Natural killer cell treated with Interleukin-12 subunit alpha and Interleukin-12 subunit beta and Interleukin-15 and Interleukin-18, amount 100 ng/mL, for 72 hours (primary cell): Measurements from ENCODE around the gene ITLN1. TPM values are rescaled to one million over a fixed set of nuclear protein-coding genes. Genes with fewer than 3 reads are reported as not detected.
A peak's percentile ranks its signal among the peaks of the same experiment; 100 is the strongest.

Experiments
- ATAC-seq, 2 donors: fragments of 150-1000 bp; cut with Tn5 transposase in 1 of 2; sonication (Bioruptor Pico), chemical (Tn5 transposase) in 1 of 2; 2 replicates each; pipeline ENCODE4 v1.10.0; 2021
- DNase-seq: peaks from one replicate; pipeline ENCODE4 v3.0.0; 2022; ENCODE audit warnings: low spot score
- H3K27ac Mint-ChIP-seq, 2 donors: 1 replicate in 1 of 2; 2 replicates in 1 of 2; pipeline ENCODE4 v1.8.0; 2022; ENCODE audit warnings: mixed read lengths in 2 of 2, mild to moderate bottlenecking in 1 of 2, moderate library complexity in 1 of 2
- H3K27me3 Mint-ChIP-seq, 2 donors: 1 replicate in 1 of 2; 2 replicates in 1 of 2; pipeline ENCODE4 v1.8.0; 2022; ENCODE audit warnings: mixed read lengths in 2 of 2
- H3K36me3 Mint-ChIP-seq: one replicate; pipeline ENCODE4 v1.8.0; 2022; ENCODE audit warnings: mixed read lengths
- H3K4me1 Mint-ChIP-seq, 2 donors: 1 replicate in 1 of 2; 2 replicates in 1 of 2; pipeline ENCODE4 v1.8.0; 2022; ENCODE audit warnings: low read depth in 2 of 2, mixed read lengths in 2 of 2, mild to moderate bottlenecking in 1 of 2
- H3K4me3 Mint-ChIP-seq: one replicate; pipeline ENCODE4 v1.8.0; 2022; ENCODE audit warnings: mixed read lengths
- H3K9me3 Mint-ChIP-seq: 2 replicates; pipeline ENCODE4 v1.8.0; 2022; ENCODE audit warnings: mixed read lengths
- total RNA-seq, 2 donors: library from RNA; stranded (reverse); gene quantifications; one replicate each; pipeline ENCODE4 v1.2.3, GENCODE V29; 2022

ITLN1 gene
- total RNA-seq, 2 donors from 2014 or later = not detected

DNA sequence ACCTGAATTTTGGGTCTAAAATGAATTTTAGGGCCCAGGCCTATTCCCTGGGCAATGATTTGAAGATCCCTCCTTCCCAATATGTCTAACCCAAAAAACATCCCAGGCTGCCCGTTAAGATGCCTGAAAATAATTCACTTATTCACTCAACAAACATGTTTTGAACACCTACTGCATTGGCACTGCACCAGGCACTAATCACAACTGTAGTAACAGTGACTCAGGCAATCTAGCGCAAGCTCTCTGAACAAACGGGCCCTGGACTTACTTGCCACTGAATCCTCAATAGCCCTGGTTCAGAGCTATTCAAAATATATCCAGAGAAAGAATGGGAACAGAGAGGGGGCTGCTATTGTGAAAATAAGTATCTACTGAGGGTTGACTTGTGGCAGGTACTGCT lies 26.5 kb downstream of the ITLN1 start:
- Mint-ChIP-seq H3K27ac (no peak overlapping the region), H3K9me3 (no peaks in the 10 kb centered on the region), H3K4me1 (peaks cover 49 to 51% of the 10 kb centered on the region in 2 donors), H3K36me3 (peaks cover 18% of the 10 kb centered on the region), H3K4me3 (peak overlapping the region; percentile 87), H3K27me3 (no peaks in the 10 kb centered on the region)
- DNase-seq (no peak), ATAC-seq (no peak)

DNA sequence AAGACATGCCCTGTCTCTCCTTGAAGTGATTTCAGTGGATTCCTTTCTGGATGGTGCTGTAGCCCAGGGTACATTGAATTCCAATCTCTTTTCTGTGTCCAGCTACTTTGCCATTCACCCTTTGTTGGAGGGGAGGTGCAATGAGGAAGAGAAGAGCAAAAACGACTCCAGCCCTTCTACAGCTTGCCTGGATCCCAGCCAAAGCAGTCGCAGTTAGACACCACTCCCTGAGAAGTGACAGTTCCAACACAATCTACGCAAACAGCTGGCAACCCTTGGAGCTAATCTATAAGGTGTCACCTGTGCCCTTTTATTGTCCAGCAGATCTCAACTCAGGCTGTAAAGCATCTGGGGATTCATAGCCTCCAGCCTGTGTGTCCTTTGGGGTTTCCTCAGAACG lies 26.9 kb downstream of the ITLN1 start:
- Mint-ChIP-seq H3K4me1 (peaks cover 49 to 51% of the 10 kb centered on the region in 2 donors), H3K4me3 (peak overlapping the region; percentile 87), H3K27me3 (no peaks in the 10 kb centered on the region)

DNA sequence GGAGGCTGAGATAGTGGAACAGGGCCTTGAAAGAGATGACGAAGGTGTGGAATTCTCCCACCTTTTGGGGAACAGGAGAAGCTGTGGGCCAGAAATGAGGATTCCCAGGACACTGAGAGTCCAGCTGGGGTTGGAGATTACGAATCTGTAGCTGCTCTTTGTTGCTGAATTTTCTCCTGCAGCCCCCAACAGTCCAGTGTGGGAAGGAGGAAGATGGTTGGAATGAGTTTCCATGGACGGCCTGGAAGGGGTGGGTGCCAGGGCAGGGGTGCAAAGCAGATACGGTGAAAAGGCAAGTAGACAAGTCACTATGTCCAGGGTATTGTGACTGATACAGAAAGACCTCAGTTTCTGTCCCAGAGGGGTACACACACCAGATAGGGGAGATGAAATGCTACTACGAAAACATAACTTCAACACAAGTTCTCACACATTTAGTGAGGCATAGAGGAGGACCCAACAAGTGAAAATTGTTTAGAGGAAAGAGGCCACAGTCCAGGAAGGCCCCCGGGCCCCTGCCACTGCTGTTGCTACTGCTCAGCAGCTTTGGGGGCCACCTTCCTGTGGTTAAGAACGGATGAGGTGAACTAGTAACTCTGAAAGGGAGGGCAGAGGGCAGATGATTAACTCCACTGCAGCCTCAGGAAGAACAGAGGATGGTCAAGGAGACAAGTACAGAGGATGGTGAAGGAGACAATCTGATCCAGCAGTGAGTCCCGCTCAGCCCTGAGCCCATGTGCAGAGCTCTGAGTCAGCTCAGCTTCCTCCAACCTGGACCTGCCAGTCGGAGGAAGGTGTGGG lies 29.6 kb downstream of the ITLN1 start:
- peaks cover 41 to 45% of the 10 kb centered on the region in 2 donors for H3K4me1 Mint-ChIP-seq
- H3K27me3 Mint-ChIP-seq = no peaks in the 10 kb centered on the region
- peaks cover 26% of the 10 kb centered on the region for H3K36me3 Mint-ChIP-seq
- ATAC-seq = peak; percentile 90 to 92
- no peak overlapping the region for H3K4me3 Mint-ChIP-seq
- no peaks in the 10 kb centered on the region for H3K9me3 Mint-ChIP-seq
- peak; percentile 83 for DNase-seq
- no peak overlapping the region for H3K27ac Mint-ChIP-seq

More for the DNA sequence above, 26.9 kb downstream of the ITLN1 start:
- no peak overlapping the region for H3K27ac Mint-ChIP-seq
- no peaks in the 10 kb centered on the region for H3K9me3 Mint-ChIP-seq
- H3K36me3 Mint-ChIP-seq = peaks cover 22% of the 10 kb centered on the region
- ATAC-seq (no peak), DNase-seq (no peak)

DNA sequence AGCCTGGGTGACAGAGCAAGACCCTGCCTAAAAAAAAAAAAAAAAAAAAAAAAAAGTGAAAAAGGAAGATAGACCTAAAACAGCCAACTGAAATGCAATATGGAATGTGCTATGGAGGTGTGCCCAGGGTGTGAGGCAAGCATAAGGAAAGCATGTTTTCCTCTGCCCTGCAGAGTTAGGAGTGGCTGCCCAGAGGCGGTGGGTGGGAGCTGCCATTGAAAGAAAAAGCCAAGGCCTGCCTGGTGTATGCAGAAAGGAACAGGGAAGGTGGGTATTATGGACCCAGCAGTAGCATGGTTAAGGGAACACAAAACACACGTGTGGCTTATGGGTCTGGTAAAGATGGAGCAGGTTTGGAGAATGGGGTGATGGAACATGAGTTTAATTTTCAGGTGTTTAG lies 31.2 kb downstream of the ITLN1 start:
- ATAC-seq (no peak), DNase-seq (no peak)
- no peaks in the 10 kb centered on the region for H3K9me3 Mint-ChIP-seq
- peak overlapping the region; percentile 56 for H3K4me3 Mint-ChIP-seq
- no peaks in the 10 kb centered on the region for H3K27me3 Mint-ChIP-seq
- H3K36me3 Mint-ChIP-seq = peaks cover 22% of the 10 kb centered on the region
- peaks cover 42 to 44% of the 10 kb centered on the region in 2 donors for H3K4me1 Mint-ChIP-seq
- H3K27ac Mint-ChIP-seq = no peak overlapping the region

DNA sequence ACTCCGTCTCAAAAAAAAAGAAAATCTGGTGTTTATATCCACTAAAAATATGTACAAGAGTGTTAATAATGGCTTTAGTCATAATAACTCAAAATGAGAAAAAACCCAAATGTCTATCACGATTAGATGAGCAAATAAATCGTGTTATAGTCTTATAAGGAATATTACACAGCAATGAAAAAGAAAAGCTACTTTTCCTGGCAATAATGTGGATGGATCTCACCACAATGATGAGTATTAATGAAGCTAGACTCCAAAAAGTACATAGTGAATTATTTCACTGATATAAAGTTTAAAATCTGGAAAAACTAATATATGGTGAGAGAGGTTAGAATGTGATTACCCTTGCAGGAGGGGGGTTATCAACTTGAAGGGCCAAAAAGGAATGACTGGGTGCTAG lies 32.0 kb downstream of the ITLN1 start:
- Mint-ChIP-seq H3K4me1 (peaks cover 41 to 42% of the 10 kb centered on the region in 2 donors), H3K27ac (no peak overlapping the region), H3K9me3 (peaks cover 2% of the 10 kb centered on the region), H3K36me3 (peaks cover 19% of the 10 kb centered on the region), H3K27me3 (no peaks in the 10 kb centered on the region), H3K4me3 (peak overlapping the region; percentile 56)
- DNase-seq (no peak), ATAC-seq (no peak)

DNA sequence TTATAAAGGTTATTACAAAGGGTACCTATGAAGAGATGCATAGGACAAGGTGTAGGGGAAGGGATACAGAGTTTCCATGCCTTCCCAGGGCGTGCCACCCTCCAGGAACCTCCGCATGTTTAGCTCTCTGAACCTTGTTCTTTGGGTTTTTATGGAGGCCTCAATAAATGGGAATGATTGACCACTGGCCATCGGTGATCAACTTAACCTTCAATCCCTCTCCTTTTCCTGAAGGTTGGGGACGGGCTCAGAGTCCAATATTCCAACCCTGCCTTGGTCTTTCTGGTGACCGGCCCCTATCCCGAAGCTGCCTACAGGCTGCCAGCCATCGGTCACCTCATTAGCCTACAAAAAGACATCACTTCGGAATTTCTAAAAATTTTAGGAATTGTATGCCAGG lies 34.0 kb downstream of the ITLN1 start:
- H3K9me3 Mint-ChIP-seq = peaks cover 2% of the 10 kb centered on the region
- DNase-seq (no peak), ATAC-seq (no peak)
- no peaks in the 10 kb centered on the region for H3K27me3 Mint-ChIP-seq
- peak overlapping the region in 1 of 2 donors; percentile 86 for H3K27ac Mint-ChIP-seq
- peak overlapping the region; percentile 39 for H3K4me3 Mint-ChIP-seq
- H3K4me1 Mint-ChIP-seq = peaks cover 55 to 58% of the 10 kb centered on the region in 2 donors
- H3K36me3 Mint-ChIP-seq = peaks cover 26% of the 10 kb centered on the region

DNA sequence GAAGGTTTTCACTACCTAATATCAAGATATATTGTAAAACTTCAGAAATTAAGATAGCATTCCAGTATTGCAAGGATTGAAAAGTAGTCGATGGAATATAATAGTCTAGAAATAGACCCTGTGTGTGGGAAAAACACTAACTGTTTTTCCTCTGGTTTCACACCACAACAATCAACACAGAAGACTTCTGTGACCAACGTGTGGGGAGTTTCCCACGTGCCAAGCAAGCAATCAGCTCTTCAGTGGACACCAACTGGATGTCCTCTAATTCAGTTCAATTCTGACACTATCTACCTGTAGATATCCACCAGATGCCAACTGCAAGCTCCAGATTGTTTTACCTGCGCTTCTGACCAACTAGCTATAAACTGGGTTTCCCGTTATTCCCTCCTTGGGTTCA lies 34.4 kb downstream of the ITLN1 start:
- ATAC-seq (peak; percentile 32 to 52), DNase-seq (peak; percentile 79)
- Mint-ChIP-seq H3K4me1 (peaks cover 60 to 63% of the 10 kb centered on the region in 2 donors), H3K4me3 (peak overlapping the region; percentile 39), H3K36me3 (peaks cover 29% of the 10 kb centered on the region), H3K27me3 (no peaks in the 10 kb centered on the region), H3K9me3 (peaks cover 2% of the 10 kb centered on the region), H3K27ac (peak overlapping the region in 1 of 2 donors; percentile 86)

DNA sequence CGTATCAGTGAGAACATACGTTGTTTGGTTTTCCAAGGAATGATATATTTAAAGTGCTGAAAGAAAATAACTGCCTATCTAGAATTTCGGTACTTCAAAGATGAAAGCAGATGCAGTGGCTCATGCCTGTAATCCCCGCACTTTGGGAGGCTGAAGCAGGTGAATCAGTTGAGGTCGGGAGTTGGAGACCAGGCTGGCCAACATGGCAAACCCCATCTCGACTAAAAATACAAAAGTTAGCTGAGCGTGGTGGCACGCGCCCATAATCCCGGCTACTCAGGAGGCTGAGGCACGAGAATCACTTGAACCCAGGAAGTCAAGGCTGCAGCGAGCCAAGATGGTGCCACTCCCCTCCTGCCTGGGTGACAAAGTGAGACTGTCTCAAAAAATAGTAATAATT lies 38.7 kb downstream of the ITLN1 start:
- Mint-ChIP-seq H3K4me3 (no peak overlapping the region), H3K27me3 (no peaks in the 10 kb centered on the region), H3K27ac (peak overlapping the region; percentile 67 to 96), H3K4me1 (peaks cover 80 to 85% of the 10 kb centered on the region in 2 donors), H3K36me3 (peaks cover 31% of the 10 kb centered on the region), H3K9me3 (peaks cover 11% of the 10 kb centered on the region)
- ATAC-seq = no peak
- no peak for DNase-seq

DNA sequence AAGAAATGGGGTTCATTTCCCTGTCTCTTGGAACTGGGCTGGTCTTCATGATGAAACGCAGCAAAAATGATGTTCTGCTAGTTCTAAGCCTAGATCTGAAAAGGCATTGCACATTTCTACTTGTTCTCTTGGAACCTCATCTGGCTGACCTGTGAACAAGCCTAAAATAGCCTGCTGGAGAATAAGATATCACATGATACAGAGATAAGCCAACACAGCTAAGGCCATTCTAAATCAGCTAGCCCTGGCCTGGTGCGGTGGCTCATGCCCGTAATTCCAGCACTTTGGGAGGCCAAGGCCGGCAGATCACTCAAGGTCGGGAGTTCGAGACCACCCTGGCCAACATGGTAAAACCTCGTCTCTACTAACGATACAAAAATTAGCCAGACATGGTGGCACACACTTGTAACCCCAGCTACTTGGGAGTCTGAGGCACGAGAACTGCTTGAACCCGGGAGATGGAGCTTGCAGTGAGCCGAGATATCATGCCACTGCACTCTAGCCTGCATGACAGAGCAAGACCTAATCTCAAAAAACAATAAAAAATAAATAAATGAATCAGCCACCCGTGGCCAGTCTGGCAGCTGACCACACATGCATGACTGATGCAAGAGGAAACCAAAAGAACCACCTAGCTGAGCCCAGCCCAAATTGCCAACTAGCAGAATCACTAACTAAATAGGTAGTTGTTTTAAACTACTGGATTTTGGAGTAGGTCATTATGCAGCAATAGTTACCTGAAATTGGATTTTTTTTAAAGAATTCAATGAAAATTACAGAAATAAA lies 40.3 kb downstream of the ITLN1 start:
- ATAC-seq = peak; percentile 73 to 80

DNA sequence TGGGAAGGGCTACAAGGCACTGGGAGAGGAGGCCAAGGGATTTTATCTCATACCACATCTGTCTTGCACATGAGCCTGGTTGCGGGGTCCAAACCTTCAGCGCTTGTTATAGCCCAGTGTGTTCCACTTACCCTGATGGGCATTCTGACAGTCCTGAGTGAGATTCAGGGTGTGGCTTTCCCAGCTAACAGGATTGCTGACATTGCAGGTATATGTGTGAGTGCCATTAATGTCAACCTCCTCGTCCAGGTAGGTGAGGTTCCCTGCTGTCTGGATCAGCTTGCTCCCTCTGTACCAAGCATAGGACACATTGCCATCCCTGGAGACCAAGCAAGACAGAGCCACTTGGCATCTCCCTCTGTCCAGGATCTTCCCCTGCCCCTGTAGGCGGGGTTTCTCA lies 43.9 kb downstream of the ITLN1 start:
- Mint-ChIP-seq H3K4me3 (no peak overlapping the region), H3K27me3 (no peaks in the 10 kb centered on the region), H3K9me3 (peaks cover 9% of the 10 kb centered on the region), H3K4me1 (peaks cover 80 to 85% of the 10 kb centered on the region in 2 donors), H3K27ac (peak overlapping the region; percentile 67 to 96), H3K36me3 (peaks cover 23% of the 10 kb centered on the region)
- DNase-seq (no peak), ATAC-seq (no peak)

More for the DNA sequence above, 40.3 kb downstream of the ITLN1 start:
- no peak for DNase-seq
- Mint-ChIP-seq H3K36me3 (peaks cover 31% of the 10 kb centered on the region), H3K27me3 (no peaks in the 10 kb centered on the region), H3K4me1 (peaks cover 77 to 79% of the 10 kb centered on the region in 2 donors), H3K4me3 (peak overlapping the region; percentile 49), H3K9me3 (peaks cover 11% of the 10 kb centered on the region), H3K27ac (peak overlapping the region; percentile 67 to 96)

DNA sequence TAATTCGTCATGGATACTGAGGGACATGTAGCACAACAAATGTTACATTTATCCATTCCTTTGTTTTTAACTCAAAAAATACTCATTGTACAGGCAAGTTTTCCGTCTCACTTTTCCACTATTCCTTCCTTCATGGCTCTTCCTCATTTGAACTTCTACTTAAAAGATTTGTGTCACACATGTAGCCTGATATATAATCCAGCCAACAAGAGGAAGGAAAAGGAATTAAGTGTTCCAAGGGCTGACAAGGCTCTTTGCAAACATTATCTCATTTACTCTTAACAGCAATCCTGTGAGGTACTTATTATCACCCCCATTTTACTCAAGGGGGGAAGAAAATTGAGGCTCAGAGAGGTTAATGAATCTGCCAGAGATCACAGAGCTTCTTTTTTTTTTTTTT lies 45.2 kb downstream of the ITLN1 start:
- no peak for ATAC-seq
- Mint-ChIP-seq H3K27ac (peak overlapping the region; percentile 99), H3K36me3 (peaks cover 18% of the 10 kb centered on the region)

DNA sequence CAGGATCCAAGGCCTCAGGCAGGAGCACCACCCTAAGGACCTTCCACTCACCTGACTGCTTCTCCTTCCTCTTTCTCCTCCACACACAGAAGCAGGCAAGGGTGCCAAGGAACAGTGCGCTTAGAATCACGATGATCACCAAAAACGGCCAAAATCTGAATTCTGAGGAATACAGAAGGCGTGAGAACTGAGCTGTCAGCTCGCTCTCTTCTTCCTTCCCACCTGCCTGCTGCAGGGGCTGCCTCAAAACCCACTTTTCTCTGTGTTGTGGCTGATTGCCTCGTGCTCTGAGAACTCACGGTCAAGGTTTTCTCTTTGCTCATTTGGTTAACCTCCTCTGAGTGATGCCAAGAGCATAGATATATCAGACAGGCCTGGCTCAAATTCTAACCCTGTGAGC lies 46.1 kb downstream of the ITLN1 start:
- DNase-seq (no peak), ATAC-seq (no peak)
- Mint-ChIP-seq H3K27me3 (no peaks in the 10 kb centered on the region), H3K4me3 (peak overlapping the region; percentile 89), H3K36me3 (peaks cover 18% of the 10 kb centered on the region), H3K27ac (peak overlapping the region; percentile 99), H3K9me3 (peaks cover 3% of the 10 kb centered on the region), H3K4me1 (peaks cover 77 to 82% of the 10 kb centered on the region in 2 donors)

More for the DNA sequence above, 45.2 kb downstream of the ITLN1 start:
- Mint-ChIP-seq H3K4me1 (peaks cover 77 to 85% of the 10 kb centered on the region in 2 donors), H3K4me3 (peak overlapping the region; percentile 8), H3K9me3 (peaks cover 5% of the 10 kb centered on the region), H3K27me3 (no peaks in the 10 kb centered on the region)
- DNase-seq = no peak

DNA sequence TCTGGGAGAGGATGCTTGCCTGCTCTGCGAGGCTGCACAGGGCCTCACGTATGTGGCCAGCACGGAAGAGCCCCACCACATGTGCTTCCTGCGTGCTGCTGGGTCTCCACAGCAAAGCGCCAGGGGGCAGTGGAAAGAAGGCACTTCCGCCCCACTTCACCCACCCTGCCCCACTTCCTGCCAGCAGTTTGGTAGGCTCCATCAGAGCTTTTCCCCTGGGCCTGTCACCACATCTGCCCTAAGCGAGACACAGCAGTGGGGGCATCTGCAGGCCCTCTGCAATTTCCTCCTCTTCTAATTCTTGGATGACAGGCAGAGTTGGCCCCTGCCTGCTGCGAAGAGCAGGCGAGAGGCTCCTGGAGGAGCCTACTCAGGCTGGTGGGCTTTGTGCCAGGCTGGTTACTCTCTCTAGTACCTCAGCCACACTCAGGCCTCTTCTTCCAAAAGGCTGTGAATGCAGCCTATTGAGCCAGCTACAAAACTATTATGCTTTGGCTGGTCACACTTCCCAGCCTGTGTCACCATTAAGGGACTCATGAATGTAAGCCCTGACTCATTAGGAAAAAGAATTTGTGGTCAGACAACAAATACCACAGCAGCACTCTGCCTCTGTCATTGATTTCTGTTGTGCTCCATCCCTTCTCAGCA lies 47.3 kb downstream of the ITLN1 start:
- H3K9me3 Mint-ChIP-seq = no peaks in the 10 kb centered on the region
- DNase-seq (peak; percentile 92), ATAC-seq (peak; percentile 94 to 96)
- no peaks in the 10 kb centered on the region for H3K27me3 Mint-ChIP-seq
- peak overlapping the region; percentile 89 for H3K4me3 Mint-ChIP-seq
- H3K27ac Mint-ChIP-seq = peak overlapping the region; percentile 99
- peaks cover 15% of the 10 kb centered on the region for H3K36me3 Mint-ChIP-seq
- H3K4me1 Mint-ChIP-seq = peaks cover 76 to 80% of the 10 kb centered on the region in 2 donors
